Spinal cord (tissue), 10 donors: ENCODE measurements around the gene SCN3A. TPM values are rescaled to one million over a fixed set of nuclear protein-coding genes. Genes with fewer than 3 reads are reported as not detected.

ENCODE experiments used
- DNase-seq, 6 donors: peaks; one replicate each; pipeline versions ENCODE4 v3.0.0 to v3.0.0-alpha.2; 2013 to 2015; ENCODE audit warnings: low spot score in 6 of 6, low read depth in 4 of 6
- H3K27ac ChIP-seq: one replicate; pipeline ENCODE4 v1.5.1; 2013; ENCODE audit warnings: low read depth, low read length, control low read depth
- H3K27me3 ChIP-seq: one replicate; pipeline ENCODE4 v1.6.1; 2013; ENCODE audit warnings: low read length; ENCODE audit not compliant: control insufficient read depth, insufficient read depth
- H3K36me3 ChIP-seq: one replicate; pipeline ENCODE4 v1.6.1; 2013; ENCODE audit warnings: low read length; ENCODE audit not compliant: control insufficient read depth, insufficient read depth
- H3K4me1 ChIP-seq: one replicate; pipeline ENCODE4 v1.6.1; 2013; ENCODE audit warnings: low read length; ENCODE audit not compliant: control insufficient read depth, insufficient read depth
- H3K4me3 ChIP-seq: one replicate; pipeline ENCODE4 v1.5.1; 2013; ENCODE audit warnings: low read depth, low read length, control low read depth
- H3K9me3 ChIP-seq: one replicate; pipeline ENCODE4 v1.6.1; 2013; ENCODE audit warnings: low read length; ENCODE audit not compliant: control insufficient read depth, insufficient read depth
- WGBS: methylation state at CpG from one replicate; pipeline ENCODE4 v1.1.5; 2013; ENCODE audit warnings: missing lambda C conversion rate; ENCODE audit not compliant: insufficient coverage; 5-methylcytosine and 5-hydroxymethylcytosine counted together
- polyA plus RNA-seq, 2 donors: library from polyadenylated mRNA; unstranded; fragments of 120-200 nt; gene quantifications; one replicate each; pipeline ENCODE4 v1.2.1, GENCODE V29; 2013; ENCODE audit not compliant: insufficient read length in 2 of 2
- total RNA-seq, 2 donors: library from RNA; depleted of rRNA in 1 of 2; stranded (reverse); fragments of 120-200 nt in 1 of 2; fragments of >200 nt in 1 of 2; gene quantifications; one replicate each; pipeline versions ENCODE4 v1.2.3 to v1.2.4, GENCODE V29; 2013 to 2014
- donor health status: healthy.

SCN3A gene
- total and polyA plus RNA-seq, 4 donors: 25.4 to 91.1 (median 44.7) TPM

- no peaks in the 10 kb centered on the region for H3K27me3 ChIP-seq
- DNase-seq: no peak
- H3K27ac ChIP-seq: no peak overlapping the region
- WGBS: no CpG with 5 or more reads among the region's 2 CpGs
- no peaks in the 10 kb centered on the region for H3K9me3 ChIP-seq
- no peaks in the 10 kb centered on the region for H3K36me3 ChIP-seq
- no peak overlapping the region for H3K4me3 ChIP-seq
- H3K4me1 ChIP-seq: no peaks in the 10 kb centered on the region
Measured at GRCh38 chr2:165087933-165088901, 115.6 kb downstream of the SCN3A start.

- no CpG with 5 or more reads among the region's 2 CpGs for WGBS
Measured at GRCh38 chr2:165086337-165086736, 117.5 kb downstream of the SCN3A start.

GRCh38 chr2:165083326-165083725 lies 120.5 kb downstream of the SCN3A start:
- DNase-seq: no peak
- no peak overlapping the region for H3K27ac ChIP-seq
- H3K27me3 ChIP-seq: no peaks in the 10 kb centered on the region
- H3K4me3 ChIP-seq: no peak overlapping the region
- peaks cover 4% of the 10 kb centered on the region for H3K9me3 ChIP-seq
- H3K36me3 ChIP-seq: no peaks in the 10 kb centered on the region
- H3K4me1 ChIP-seq: no peaks in the 10 kb centered on the region
- no CpG with 5 or more reads among the region's 4 CpGs for WGBS

More at GRCh38 chr2:165086337-165086736, 117.5 kb downstream of the SCN3A start:
- Histone ChIP-seq H3K4me1 (no peaks in the 10 kb centered on the region), H3K36me3 (no peaks in the 10 kb centered on the region), H3K9me3 (peaks cover 4% of the 10 kb centered on the region), H3K27me3 (no peaks in the 10 kb centered on the region), H3K27ac (no peak overlapping the region), H3K4me3 (no peak overlapping the region)
- DNase-seq: no peak

- peaks cover 4% of the 10 kb centered on the region for H3K9me3 ChIP-seq
- H3K27me3 ChIP-seq: no peaks in the 10 kb centered on the region
- no peaks in the 10 kb centered on the region for H3K4me1 ChIP-seq
- H3K27ac ChIP-seq: no peak overlapping the region
- no peak overlapping the region for H3K4me3 ChIP-seq
- no peaks in the 10 kb centered on the region for H3K36me3 ChIP-seq
- DNase-seq: no peak
Measured at GRCh38 chr2:165082479-165082878, 121.4 kb downstream of the SCN3A start.

GRCh38 chr2:165081276-165081675 lies 122.6 kb downstream of the SCN3A start:
- no peaks in the 10 kb centered on the region for H3K27me3 ChIP-seq
- H3K4me1 ChIP-seq: no peaks in the 10 kb centered on the region
- H3K9me3 ChIP-seq: peaks cover 4% of the 10 kb centered on the region
- no peak overlapping the region for H3K4me3 ChIP-seq
- no peak overlapping the region for H3K27ac ChIP-seq
- DNase-seq: no peak
- H3K36me3 ChIP-seq: no peaks in the 10 kb centered on the region

- DNase-seq: no peak
- Histone ChIP-seq H3K27me3 (no peaks in the 10 kb centered on the region), H3K36me3 (no peaks in the 10 kb centered on the region), H3K27ac (no peak overlapping the region), H3K9me3 (peaks cover 4% of the 10 kb centered on the region), H3K4me1 (no peaks in the 10 kb centered on the region), H3K4me3 (no peak overlapping the region)
- WGBS: 60% methylated on average over 1 of the region's 4 CpGs
Measured at GRCh38 chr2:165079432-165079831, 124.4 kb downstream of the SCN3A start.

- H3K9me3 ChIP-seq: peaks cover 4% of the 10 kb centered on the region
- H3K27me3 ChIP-seq: no peaks in the 10 kb centered on the region
- no peak overlapping the region for H3K4me3 ChIP-seq
- H3K4me1 ChIP-seq: no peaks in the 10 kb centered on the region
- no peak for DNase-seq
- no peak overlapping the region for H3K27ac ChIP-seq
- H3K36me3 ChIP-seq: peaks cover 2% of the 10 kb centered on the region
Measured at GRCh38 chr2:165078913-165079312, 124.9 kb downstream of the SCN3A start.

GRCh38 chr2:165074884-165075283 lies 129.0 kb downstream of the SCN3A start:
- Histone ChIP-seq H3K4me3 (no peak overlapping the region), H3K27me3 (no peaks in the 10 kb centered on the region), H3K9me3 (no peaks in the 10 kb centered on the region), H3K27ac (no peak overlapping the region), H3K36me3 (peaks cover 2% of the 10 kb centered on the region), H3K4me1 (peaks cover 4% of the 10 kb centered on the region)
- no peak for DNase-seq

- DNase-seq: no peak
- 81% methylated on average over 3 of the region's 3 CpGs for WGBS
- Histone ChIP-seq H3K4me3 (no peak overlapping the region), H3K27me3 (no peaks in the 10 kb centered on the region), H3K9me3 (no peaks in the 10 kb centered on the region), H3K4me1 (peaks cover 8% of the 10 kb centered on the region), H3K27ac (no peak overlapping the region), H3K36me3 (peaks cover 2% of the 10 kb centered on the region)
Measured at GRCh38 chr2:165074323-165074722, 129.5 kb downstream of the SCN3A start.

- 53% methylated on average over 8 of the region's 9 CpGs for WGBS
- Histone ChIP-seq H3K4me3 (no peak overlapping the region), H3K9me3 (no peaks in the 10 kb centered on the region), H3K4me1 (peaks cover 14% of the 10 kb centered on the region), H3K36me3 (peaks cover 2% of the 10 kb centered on the region), H3K27ac (no peak overlapping the region), H3K27me3 (no peaks in the 10 kb centered on the region)
- DNase-seq: peak in 2 of 6 donors; percentile 33 to 86
Measured at GRCh38 chr2:165070076-165070475, 133.8 kb downstream of the SCN3A start.
